Endothelial cell of umbilical vein (primary cell): ENCODE measurements around the gene NENF. TPM values are rescaled to one million over a fixed set of nuclear protein-coding genes. Genes with fewer than 3 reads are reported as not detected.

Source experiments
- BruUV-seq: library from RNA; stranded (reverse); fragments of 400-500 nt; replicated peaks from 2 replicates; lab custom pipeline; 2021; lab: Mats Ljungman, UMichigan
- CTCF ChIA-PET: fragments of 300-600, 350-600 bp; sonication (Branson Sonifier 250); formaldehyde crosslinking; loops from one replicate; lab custom pipeline; 2021; ENCODE audit warnings: antibody characterized with exemption, inconsistent platforms; lab: Charles Lee
- POLR2A ChIA-PET: fragments of 300-600, 350-600 bp; sonication (Branson Sonifier 250); formaldehyde crosslinking; loops from one replicate; lab custom pipeline; 2021; ENCODE audit warnings: antibody characterized with exemption, inconsistent platforms; lab: Charles Lee
- DNase-seq: peaks from one replicate; pipeline ENCODE4 v3.0.0-alpha.2; 2011; ENCODE audit warnings: low read depth, low spot score
- FAIRE-seq: peaks from 2 replicates; lab custom pipeline; 2011; peaks lifted over from hg19 to GRCh38; lab: Jason Lieb, UNC
- H2AFZ ChIP-seq: 2 replicates; pipeline ENCODE4 v1.6.0; 2012; ENCODE audit warnings: low read depth, low read length, control low read depth, inconsistent platforms
- H3K27ac ChIP-seq: 2 replicates; pipeline ENCODE4 v1.5.1; 2011; ENCODE audit warnings: low read depth, mild to moderate bottlenecking, control low read depth, low read length, moderate library complexity; ENCODE audit not compliant: insufficient read depth
- H3K27me3 ChIP-seq, 2 experiments: 2 replicates each; pipeline versions ENCODE4 v1.6.0 to v1.6.1; 2011; ENCODE audit warnings: low read length in 2 of 2, mixed read lengths in 1 of 2; ENCODE audit not compliant: control insufficient read depth in 2 of 2, insufficient read depth in 2 of 2
- H3K36me3 ChIP-seq, 2 experiments: 2 replicates in 1 of 2; 3 replicates in 1 of 2; pipeline ENCODE4 v1.5.1; 2011; ENCODE audit warnings: low read length in 2 of 2, mild to moderate bottlenecking in 1 of 2, moderate library complexity in 1 of 2; ENCODE audit not compliant: control insufficient read depth in 2 of 2, insufficient read depth in 2 of 2; ENCODE audit errors: extremely low read depth in 1 of 2
- H3K4me1 ChIP-seq: 3 replicates; pipeline ENCODE4 v1.5.1; 2011; ENCODE audit warnings: mild to moderate bottlenecking, low read length; ENCODE audit not compliant: control insufficient read depth, insufficient read depth; ENCODE audit errors: extremely low read depth
- H3K4me2 ChIP-seq: 2 replicates; pipeline ENCODE4 v1.6.1; 2011; ENCODE audit warnings: low read length, control low read depth, mixed read lengths; ENCODE audit not compliant: insufficient read depth
- H3K4me3 ChIP-seq, 3 experiments: fragments of 200-600 bp in 1 of 3; sonication (generic), shearing (Covaris generic) in 1 of 3; replicated peaks in 1 of 3; 2 replicates each; pipeline ENCODE4 v1.5.1; 2011 to 2016; ENCODE audit warnings: control low read depth in 3 of 3, low read length in 3 of 3, mild to moderate bottlenecking in 2 of 3, inconsistent platforms in 1 of 3, low read depth in 1 of 3, moderate library complexity in 1 of 3; ENCODE audit not compliant: insufficient read depth in 1 of 3
- H3K79me2 ChIP-seq: 2 replicates; pipeline ENCODE4 v1.6.0; 2012; ENCODE audit warnings: low read length, inconsistent platforms; ENCODE audit not compliant: control insufficient read depth, insufficient read depth
- H3K9ac ChIP-seq: replicated peaks from 2 replicates; pipeline ENCODE3; 2011; ENCODE audit warnings: low read length, control low read depth; ENCODE audit not compliant: insufficient read depth; ENCODE audit errors: extremely low read depth
- H3K9me1 ChIP-seq: replicated peaks from 3 replicates; pipeline ENCODE4 v1.6.0; 2011; ENCODE audit warnings: mild to moderate bottlenecking, low read length; ENCODE audit not compliant: control insufficient read depth, insufficient read depth; ENCODE audit errors: extremely low read depth
- H3K9me3 ChIP-seq: replicated peaks from 2 replicates; pipeline ENCODE4 v1.5.1; 2012; ENCODE audit warnings: low read length, inconsistent platforms; ENCODE audit not compliant: control insufficient read depth, insufficient read depth
- H4K20me1 ChIP-seq: replicated peaks from 2 replicates; pipeline ENCODE3; 2011; ENCODE audit warnings: mild to moderate bottlenecking, low read length; ENCODE audit not compliant: control insufficient read depth, insufficient read depth; ENCODE audit errors: extremely low read depth
- EZH2 ChIP-seq: IDR thresholded peaks from 2 replicates; pipeline ENCODE4 v1.6.1; 2012; ENCODE audit warnings: borderline replicate concordance, low read depth, mild to moderate bottlenecking, moderate library complexity, low read length, inconsistent platforms; ENCODE audit not compliant: severe bottlenecking
- FOS ChIP-seq: IDR thresholded peaks from 2 replicates; pipeline ENCODE4 v1.6.1; 2011; ENCODE audit warnings: mild to moderate bottlenecking, low read length, moderate library complexity, borderline replicate concordance; ENCODE audit not compliant: insufficient read depth
- GATA2 ChIP-seq: IDR thresholded peaks from 2 replicates; pipeline ENCODE4 v1.7.0; 2011; ENCODE audit warnings: low read depth, mild to moderate bottlenecking, moderate library complexity, mixed read lengths, low read length; ENCODE audit not compliant: insufficient read length, insufficient read depth
- JUN ChIP-seq: IDR thresholded peaks from 2 replicates; pipeline ENCODE4 v1.6.1; 2011; ENCODE audit warnings: borderline replicate concordance, low read depth; ENCODE audit not compliant: insufficient read length, insufficient read depth
- MAX ChIP-seq: IDR thresholded peaks from 2 replicates; pipeline ENCODE4 v1.6.1; 2011; ENCODE audit not compliant: insufficient read depth, insufficient read length
- MYC ChIP-seq: IDR thresholded peaks from one replicate; pipeline ENCODE4 v1.6.1; 2011; ENCODE audit warnings: mild to moderate bottlenecking, low read depth, low read length
- POLR2A ChIP-seq: IDR thresholded peaks from 2 replicates; pipeline ENCODE4 v1.6.1; 2012; ENCODE audit warnings: low read depth, mild to moderate bottlenecking, control low read depth, low read length
- POLR2AphosphoS5 ChIP-seq: IDR thresholded peaks from 2 replicates; pipeline ENCODE4 v1.6.1; 2012; ENCODE audit warnings: low read depth, mild to moderate bottlenecking, control low read depth, low read length, moderate library complexity; ENCODE audit not compliant: insufficient read depth
- dilution Hi-C: fragments of 300-500 bp; cut with MboI; formaldehyde crosslinking; loops from one replicate; pipeline ENCODE4 v1.15.0; 2019; ENCODE audit warnings: low sequenced_read_pairs; ENCODE audit not compliant: extremely low pct_ligation_motif_present
- intact Hi-C: fragments of 100-400 bp; cut with micrococcal nuclease; formaldehyde crosslinking; loops from one replicate; pipeline ENCODE4 v1.10.0; 2022
- polyA plus RNA-seq, 4 experiments: library from polyadenylated mRNA; depleted of rRNA in 3 of 4; stranded (reverse) in 3 of 4; unstranded in 1 of 4; fragments of >200 nt; gene quantifications; 2 replicates each; pipeline versions ENCODE4 v1.2.1 to v1.2.3, GENCODE V29; 2011 to 2012; ENCODE audit warnings: missing spikeins in 1 of 4
- total RNA-seq: library from RNA; stranded (reverse); gene quantifications from 2 replicates; pipeline ENCODE4 v1.2.3, GENCODE V29; 2021
- TF ChIP-seq, protein P1 (sequence below), 2 donors: IDR thresholded peaks; 1 replicate in 1 of 2; 2 replicates in 1 of 2; pipeline ENCODE4 v1.5.1; 2011; ENCODE audit warnings: low read length in 2 of 2, mild to moderate bottlenecking in 2 of 2, moderate library complexity in 2 of 2, control low read depth in 1 of 2, inconsistent platforms in 1 of 2, low read depth in 1 of 2; ENCODE audit not compliant: insufficient read depth in 1 of 2; ENCODE audit errors: extremely low read depth in 1 of 2

NENF gene
- total and polyA plus RNA-seq, 2 donors (not counting 3 experiments of a cell fraction or from before 2014, with no cell fraction given), result 19.8 to 23.0 TPM

DNA sequence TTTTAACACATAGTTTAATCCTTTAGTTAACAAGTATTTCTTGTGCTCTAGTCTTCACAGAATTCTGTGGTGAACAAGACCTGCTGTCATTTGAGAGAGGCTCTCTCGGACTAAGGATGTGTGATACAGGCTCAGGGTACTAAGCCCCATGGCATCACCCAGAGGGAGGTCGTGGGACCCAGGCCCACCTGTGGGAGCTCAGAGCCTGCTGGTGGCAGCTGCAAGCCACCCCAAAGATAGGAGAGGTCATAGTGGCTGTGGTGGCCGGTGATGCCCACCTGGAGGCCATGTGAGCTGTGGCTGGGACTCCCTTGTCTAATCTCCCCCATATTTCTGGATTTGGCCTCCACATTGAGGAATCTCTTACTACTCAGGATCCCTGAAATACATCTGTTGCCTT, 22.0 kb downstream of the NENF start:
- ChIA-PET POLR2A (no interaction called here), CTCF (interaction anchor here (1.1 to 7.2 kb wide), 18 partner anchors 23 to 776 kb away, joined by 3 to 198 read pairs (median 14); partner anchors contain the start of genes DTL and INTS7)
- Histone ChIP-seq H3K4me3 (no peak overlapping the region), H3K27ac (no peak overlapping the region), H3K4me1 (no peaks in the 10 kb centered on the region), H2AFZ (no peak overlapping the region), H3K9me3 (no peaks in the 10 kb centered on the region), H4K20me1 (no peaks in the 10 kb centered on the region), H3K27me3 (peaks cover 0 to 2% of the 10 kb centered on the region in 2 experiments), H3K79me2 (no peaks in the 10 kb centered on the region), H3K4me2 (no peak overlapping the region), H3K9me1 (no peaks in the 10 kb centered on the region), H3K9ac (no peak overlapping the region), H3K36me3 (no peaks in the 10 kb centered on the region)
- DNase-seq (no peak), FAIRE-seq (no peak)
- dilution Hi-C loops (no loop called here), intact Hi-C loops (loop anchor here (1.0 kb wide), 1 partner anchor 419 kb away; the partner anchor contains the start of genes DTL and INTS7)
- TF ChIP-seq JUN (no peak), MAX (no peak), POLR2AphosphoS5 (no peak), EZH2 (no peak), POLR2A (no peak), FOS (no peak), GATA2 (no peak), MYC (no peak)
- TF ChIP-seq, protein P1, sequence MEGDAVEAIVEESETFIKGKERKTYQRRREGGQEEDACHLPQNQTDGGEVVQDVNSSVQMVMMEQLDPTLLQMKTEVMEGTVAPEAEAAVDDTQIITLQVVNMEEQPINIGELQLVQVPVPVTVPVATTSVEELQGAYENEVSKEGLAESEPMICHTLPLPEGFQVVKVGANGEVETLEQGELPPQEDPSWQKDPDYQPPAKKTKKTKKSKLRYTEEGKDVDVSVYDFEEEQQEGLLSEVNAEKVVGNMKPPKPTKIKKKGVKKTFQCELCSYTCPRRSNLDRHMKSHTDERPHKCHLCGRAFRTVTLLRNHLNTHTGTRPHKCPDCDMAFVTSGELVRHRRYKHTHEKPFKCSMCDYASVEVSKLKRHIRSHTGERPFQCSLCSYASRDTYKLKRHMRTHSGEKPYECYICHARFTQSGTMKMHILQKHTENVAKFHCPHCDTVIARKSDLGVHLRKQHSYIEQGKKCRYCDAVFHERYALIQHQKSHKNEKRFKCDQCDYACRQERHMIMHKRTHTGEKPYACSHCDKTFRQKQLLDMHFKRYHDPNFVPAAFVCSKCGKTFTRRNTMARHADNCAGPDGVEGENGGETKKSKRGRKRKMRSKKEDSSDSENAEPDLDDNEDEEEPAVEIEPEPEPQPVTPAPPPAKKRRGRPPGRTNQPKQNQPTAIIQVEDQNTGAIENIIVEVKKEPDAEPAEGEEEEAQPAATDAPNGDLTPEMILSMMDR (IDR thresholded peaks at IDR 0.05; ENCODE audit: extremely low read depth in 1 of 2, insufficient read depth in 1 of 2, low read depth in 1 of 2, low read length in 2 of 2), result no peak
- no TSS peak for BruUV-seq
